ENCODE data around the gene EDARADD.

Gene EDARADD

GRCh38 chr1:236514703-236515442, 120.8 kb downstream of the EDARADD start:
- Histone ChIP-seq H3K27me3 (no peaks in the 10 kb centered on the region), H3K27ac (no peak overlapping the region), H3K9me3 (no peaks in the 10 kb centered on the region), H3K4me3 (no peak overlapping the region), H3K4me1 (peaks cover 0 to 12% (median 2%) of the 10 kb centered on the region in 4 donors), H3K36me3 (no peaks in the 10 kb centered on the region)
- DNase-seq: no peak
- intact Hi-C loops (cut with DNase I; ENCODE audit: low total_unique reads): no loop called here
- TF ChIP-seq CTCF (IDR thresholded peaks at IDR 0.05): no peak

- TF ChIP-seq CTCF (IDR thresholded peaks at IDR 0.05): no peak
- H3K4me1 ChIP-seq: peaks cover 0 to 12% (median 2%) of the 10 kb centered on the region in 4 donors
- H3K36me3 ChIP-seq: no peaks in the 10 kb centered on the region
- H3K27ac ChIP-seq: no peak overlapping the region
- intact Hi-C loops (cut with DNase I; ENCODE audit: low total_unique reads): no loop called here
- no peak for DNase-seq
- H3K4me3 ChIP-seq: no peak overlapping the region
- H3K9me3 ChIP-seq: no peaks in the 10 kb centered on the region
- no peaks in the 10 kb centered on the region for H3K27me3 ChIP-seq
These were observed 121.4 kb downstream of the EDARADD start for GRCh38 chr1:236515443-236515958.

- DNase-seq: no peak
- intact Hi-C loops (cut with DNase I; ENCODE audit: low total_unique reads): no loop called here
- Histone ChIP-seq H3K36me3 (no peaks in the 10 kb centered on the region), H3K27ac (no peak overlapping the region), H3K4me3 (no peak overlapping the region), H3K9me3 (no peaks in the 10 kb centered on the region), H3K4me1 (peaks cover 0 to 12% (median 2%) of the 10 kb centered on the region in 4 donors), H3K27me3 (no peaks in the 10 kb centered on the region)
- no peak for TF ChIP-seq CTCF (IDR thresholded peaks at IDR 0.05)
These were observed 123.0 kb downstream of the EDARADD start for GRCh38 chr1:236516929-236517704.

GRCh38 chr1:236518322-236518721, 124.2 kb downstream of the EDARADD start:
- no peaks in the 10 kb centered on the region for H3K9me3 ChIP-seq
- H3K36me3 ChIP-seq: no peaks in the 10 kb centered on the region
- intact Hi-C loops (cut with DNase I; ENCODE audit: low total_unique reads): no loop called here
- peaks cover 0 to 12% (median 7%) of the 10 kb centered on the region in 4 donors for H3K4me1 ChIP-seq
- DNase-seq: no peak
- no peak for TF ChIP-seq CTCF (IDR thresholded peaks at IDR 0.05)
- H3K27ac ChIP-seq: no peak overlapping the region
- no peaks in the 10 kb centered on the region for H3K27me3 ChIP-seq
- no peak overlapping the region for H3K4me3 ChIP-seq

- intact Hi-C loops (cut with DNase I; ENCODE audit: low total_unique reads): loop anchor here (5.0 to 10.0 kb wide), 2 partner anchors 238 to 416 kb away; partner anchors contain the start of gene ERO1B
These were observed 126.4 kb downstream of the EDARADD start for GRCh38 chr1:236520445-236521005.

More at GRCh38 chr1:236520445-236521005, 126.4 kb downstream of the EDARADD start:
- Histone ChIP-seq H3K27me3 (no peaks in the 10 kb centered on the region), H3K4me1 (peaks cover 0 to 16% (median 7%) of the 10 kb centered on the region in 4 donors), H3K36me3 (no peaks in the 10 kb centered on the region), H3K4me3 (no peak overlapping the region), H3K27ac (no peak overlapping the region), H3K9me3 (no peaks in the 10 kb centered on the region)
- no peak for TF ChIP-seq CTCF (IDR thresholded peaks at IDR 0.05)
- no peak for DNase-seq

Data from tibial artery (tissue), 4 donors.